ENCODE measurements around the gene KCTD18.
A peak's percentile ranks its signal among the peaks of the same experiment; 100 is the strongest.

Gene KCTD18

DNA sequence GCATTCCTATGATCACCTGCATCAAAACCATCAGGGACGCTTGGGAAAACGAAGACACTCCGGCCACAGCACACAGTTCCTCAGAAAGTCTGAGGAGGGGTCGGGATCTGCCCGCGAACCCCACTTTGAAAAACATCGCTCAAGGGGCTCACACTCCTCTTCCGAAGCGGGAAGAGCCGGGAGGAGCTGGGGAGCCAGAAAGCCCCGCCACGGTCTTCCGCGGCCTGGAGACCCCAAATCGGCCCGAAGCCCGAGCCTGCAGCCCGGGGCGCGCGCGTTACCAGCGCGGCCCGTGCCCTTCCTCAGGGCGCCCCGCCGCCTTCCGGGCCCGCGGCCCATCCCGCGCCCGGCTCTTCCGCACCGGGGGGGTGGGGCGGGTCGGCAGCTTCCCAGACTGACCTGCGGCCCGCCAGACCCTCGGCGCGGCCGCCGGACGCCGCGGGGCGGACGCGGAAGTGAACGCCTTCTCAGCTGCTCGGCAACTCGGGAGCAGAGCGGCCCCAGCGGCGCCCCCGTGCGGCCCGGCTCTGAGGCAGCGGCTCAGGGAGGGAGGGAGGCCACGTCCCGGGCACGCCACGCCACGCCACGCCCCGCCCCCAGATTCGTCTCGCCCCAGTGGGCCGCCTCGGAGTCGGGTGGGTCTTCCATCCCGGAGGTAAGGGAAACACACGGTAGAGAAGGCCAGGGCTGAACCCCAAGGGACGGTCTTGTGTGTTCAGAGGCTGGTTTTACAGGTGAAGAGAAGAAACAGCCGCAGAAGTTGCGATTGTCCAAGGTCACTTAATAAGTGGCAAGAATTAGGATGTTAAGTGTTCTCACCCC is at the start of gene KCTD18:
Gene KCTD18 (minus strand): TSS at position 457 of the 822 bp plus-strand sequence. CDS start 3,052 bp downstream, outside the sequence.
- H3K9me3 ChIP-seq (ENCODE audit: insufficient read depth, low read depth, low read length) = no peaks in the 10 kb centered on the region
- no peaks in the 10 kb centered on the region for H3K27me3 ChIP-seq (ENCODE audit: insufficient read depth, low read length)
- H3K27ac ChIP-seq (ENCODE audit: low read length) = no peak within 1 kb of the TSS
- no peaks in the 10 kb centered on the region for H3K4me1 ChIP-seq (ENCODE audit: insufficient read depth, low read length)
- H3K36me3 ChIP-seq (ENCODE audit: insufficient read depth, low read depth, low read length) = no peaks in the 10 kb centered on the region
- peak within 1 kb of the TSS; percentile 77 for H3K4me3 ChIP-seq (ENCODE audit: low read length)
- H3K9ac ChIP-seq (ENCODE audit: low read depth, low read length) = peak within 1 kb of the TSS; percentile 86

DNA sequence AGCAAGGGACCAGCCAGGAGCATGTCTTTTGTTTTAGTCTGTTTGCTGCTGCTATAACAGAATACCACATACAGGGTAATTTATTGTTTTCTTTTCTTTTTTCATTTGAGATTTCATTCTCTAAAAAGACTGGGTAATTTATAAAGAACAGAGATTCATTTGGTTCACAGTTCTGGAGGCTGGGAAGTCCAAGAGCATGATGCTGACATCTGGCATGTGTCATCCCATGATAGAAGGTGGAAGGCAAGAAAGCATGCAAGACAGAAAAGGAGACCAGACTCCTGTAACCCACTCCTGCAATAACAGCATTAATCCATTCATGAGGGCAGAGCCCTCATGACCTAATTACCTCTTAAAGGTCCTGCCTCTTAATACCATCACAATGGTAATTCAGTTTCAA is 30.9 kb upstream of the KCTD18 start:
- H3K27me3 ChIP-seq (ENCODE audit: insufficient read depth, low read length) = no peaks in the 10 kb centered on the region
- H3K4me3 ChIP-seq (ENCODE audit: low read length) = no peak overlapping the region
- H3K36me3 ChIP-seq (ENCODE audit: insufficient read depth, low read depth, low read length) = peaks cover 54% of the 10 kb centered on the region
- H3K9me3 ChIP-seq (ENCODE audit: insufficient read depth, low read depth, low read length) = no peaks in the 10 kb centered on the region
- H3K27ac ChIP-seq (ENCODE audit: low read length) = no peak overlapping the region
- H3K4me1 ChIP-seq (ENCODE audit: insufficient read depth, low read length) = no peaks in the 10 kb centered on the region
- H3K9ac ChIP-seq (ENCODE audit: low read depth, low read length) = no peak overlapping the region

GRCh38 chr2:200538139-200538538 is 28.3 kb upstream of the KCTD18 start:
- H3K27ac ChIP-seq (ENCODE audit: low read length) = no peak overlapping the region
- H3K4me1 ChIP-seq (ENCODE audit: insufficient read depth, low read length) = no peaks in the 10 kb centered on the region
- no peaks in the 10 kb centered on the region for H3K27me3 ChIP-seq (ENCODE audit: insufficient read depth, low read length)
- no peak overlapping the region for H3K4me3 ChIP-seq (ENCODE audit: low read length)
- H3K9me3 ChIP-seq (ENCODE audit: insufficient read depth, low read depth, low read length) = no peaks in the 10 kb centered on the region
- no peak overlapping the region for H3K9ac ChIP-seq (ENCODE audit: low read depth, low read length)
- H3K36me3 ChIP-seq (ENCODE audit: insufficient read depth, low read depth, low read length) = peaks cover 55% of the 10 kb centered on the region

DNA sequence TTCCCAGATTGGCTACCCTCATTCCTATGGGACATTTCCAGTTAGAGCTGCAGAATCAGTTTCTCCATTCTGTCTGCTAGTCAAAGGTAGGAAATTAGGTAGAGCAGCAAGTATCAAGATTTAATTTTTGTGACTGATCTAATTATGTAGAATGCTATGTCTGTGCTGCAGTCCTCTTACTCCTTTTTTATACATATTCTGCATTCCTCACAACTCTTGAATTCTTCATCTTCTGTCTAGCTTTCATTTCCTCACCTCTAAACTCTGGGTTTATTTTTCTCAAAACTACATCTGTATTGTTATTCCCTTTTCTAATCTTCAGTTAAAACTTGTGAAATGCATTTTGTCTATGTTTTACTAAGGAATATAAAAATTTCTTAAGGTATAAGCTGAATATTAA is 24.7 kb upstream of the KCTD18 start:
- Histone ChIP-seq H3K4me3 (ENCODE audit: low read length) (no peak overlapping the region), H3K27ac (ENCODE audit: low read length) (no peak overlapping the region), H3K9me3 (ENCODE audit: insufficient read depth, low read depth, low read length) (no peaks in the 10 kb centered on the region), H3K4me1 (ENCODE audit: insufficient read depth, low read length) (no peaks in the 10 kb centered on the region), H3K36me3 (ENCODE audit: insufficient read depth, low read depth, low read length) (peaks cover 38% of the 10 kb centered on the region), H3K27me3 (ENCODE audit: insufficient read depth, low read length) (no peaks in the 10 kb centered on the region), H3K9ac (ENCODE audit: low read depth, low read length) (no peak overlapping the region)

GRCh38 chr2:200533754-200534153 is 23.9 kb upstream of the KCTD18 start:
- peaks cover 38% of the 10 kb centered on the region for H3K36me3 ChIP-seq (ENCODE audit: insufficient read depth, low read depth, low read length)
- H3K9ac ChIP-seq (ENCODE audit: low read depth, low read length) = no peak overlapping the region
- no peaks in the 10 kb centered on the region for H3K4me1 ChIP-seq (ENCODE audit: insufficient read depth, low read length)

DNA sequence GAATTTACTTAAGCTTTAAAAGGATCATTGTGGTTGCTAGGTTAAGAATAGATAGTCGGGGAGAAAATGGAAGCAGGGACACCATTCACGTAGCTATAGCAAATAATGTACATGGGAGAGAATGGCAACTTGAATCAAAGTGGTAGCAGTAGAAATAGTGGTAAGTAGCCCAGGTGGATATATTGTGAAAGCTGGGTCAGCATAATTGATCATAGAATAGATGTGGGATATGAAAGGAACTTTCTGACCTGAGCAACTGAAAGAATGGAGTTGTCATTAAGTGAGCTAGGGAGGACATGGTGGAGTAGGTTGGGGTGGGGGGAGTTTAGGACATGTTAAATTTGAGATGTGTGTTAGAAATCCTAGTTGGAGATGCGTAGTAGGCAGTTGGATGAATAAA is 18.4 kb upstream of the KCTD18 start:
- peaks cover 4% of the 10 kb centered on the region for H3K36me3 ChIP-seq (ENCODE audit: insufficient read depth, low read depth, low read length)
- H3K9ac ChIP-seq (ENCODE audit: low read depth, low read length) = no peak overlapping the region
- no peaks in the 10 kb centered on the region for H3K9me3 ChIP-seq (ENCODE audit: insufficient read depth, low read depth, low read length)
- no peak overlapping the region for H3K27ac ChIP-seq (ENCODE audit: low read length)
- H3K4me1 ChIP-seq (ENCODE audit: insufficient read depth, low read length) = no peaks in the 10 kb centered on the region
- H3K4me3 ChIP-seq (ENCODE audit: low read length) = no peak overlapping the region
- H3K27me3 ChIP-seq (ENCODE audit: insufficient read depth, low read length) = peaks cover 10% of the 10 kb centered on the region

More at GRCh38 chr2:200533754-200534153, 23.9 kb upstream of the KCTD18 start:
- Histone ChIP-seq H3K9me3 (ENCODE audit: insufficient read depth, low read depth, low read length) (no peaks in the 10 kb centered on the region), H3K4me3 (ENCODE audit: low read length) (no peak overlapping the region), H3K27me3 (ENCODE audit: insufficient read depth, low read length) (no peaks in the 10 kb centered on the region), H3K27ac (ENCODE audit: low read length) (no peak overlapping the region)

DNA sequence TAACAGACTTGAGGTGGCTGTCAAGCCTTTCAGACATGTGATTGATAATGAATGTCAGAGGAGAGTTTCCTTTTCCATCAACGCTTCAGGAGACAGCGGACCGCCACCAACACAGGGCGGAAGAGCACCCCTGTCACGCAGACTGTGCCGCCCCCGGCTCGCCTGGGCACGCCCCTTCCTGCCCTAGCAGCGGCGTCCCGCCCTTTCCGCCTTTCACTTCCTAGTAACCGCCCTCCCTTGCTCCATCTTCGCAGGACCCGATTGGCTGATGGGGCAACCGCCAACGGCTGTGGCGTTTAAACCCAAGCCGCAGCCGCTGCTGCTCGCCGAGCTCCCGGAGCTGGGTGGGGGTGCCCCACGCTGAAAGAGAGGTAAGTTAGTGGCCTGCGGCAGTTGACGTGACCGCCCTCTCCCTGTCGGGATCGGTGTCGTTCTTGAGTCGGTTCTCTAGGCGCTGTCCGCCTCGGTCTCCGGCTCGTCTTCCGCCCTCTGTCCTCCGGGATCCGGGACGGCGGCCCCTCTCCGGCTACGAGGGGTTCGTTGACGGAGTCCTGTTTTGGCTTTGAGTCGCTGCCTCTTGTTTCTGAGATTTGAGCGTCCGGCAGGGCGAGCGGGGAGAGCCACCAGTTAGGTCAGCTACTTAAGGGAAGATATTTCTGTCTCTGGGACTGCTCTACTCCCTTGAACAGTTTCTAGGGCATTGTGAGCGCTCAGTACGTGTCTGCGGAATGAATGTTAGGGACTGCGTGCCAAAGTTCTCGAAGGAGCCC is 16.2 kb upstream of the KCTD18 start, which contains the start of gene SGO2:
Gene SGO2 (plus strand): TSS at position 326 of the 770 bp plus-strand sequence. CDS start 6,769 bp downstream, outside the sequence.
- H3K27ac ChIP-seq (ENCODE audit: low read length) = no peak within 1 kb of the TSS
- H3K36me3 ChIP-seq (ENCODE audit: insufficient read depth, low read depth, low read length) = no peaks in the 10 kb centered on the region
- H3K4me3 ChIP-seq (ENCODE audit: low read length) = peak within 1 kb of the TSS; percentile 92
- no peaks in the 10 kb centered on the region for H3K4me1 ChIP-seq (ENCODE audit: insufficient read depth, low read length)
- H3K27me3 ChIP-seq (ENCODE audit: insufficient read depth, low read length) = peaks cover 30% of the 10 kb centered on the region
- no peaks in the 10 kb centered on the region for H3K9me3 ChIP-seq (ENCODE audit: insufficient read depth, low read depth, low read length)
- H3K9ac ChIP-seq (ENCODE audit: low read depth, low read length) = peak within 1 kb of the TSS; percentile 83

DNA sequence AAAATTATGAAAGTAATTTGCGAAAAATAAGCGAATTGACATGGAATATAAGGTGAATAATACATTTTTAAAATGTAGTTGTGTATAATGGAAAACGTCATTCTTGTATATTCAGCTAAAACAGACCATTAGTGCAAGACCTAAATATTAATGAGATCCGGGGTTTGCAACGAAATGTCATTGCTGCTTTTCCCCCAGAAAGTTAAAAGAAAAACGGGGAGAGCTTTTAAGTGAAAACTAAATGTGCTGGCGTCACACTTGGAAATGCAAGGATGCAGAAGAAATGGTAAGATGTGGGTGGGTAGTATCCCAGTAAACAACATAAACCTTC is 15.6 kb upstream of the KCTD18 start:
- Histone ChIP-seq H3K9me3 (ENCODE audit: insufficient read depth, low read depth, low read length) (no peaks in the 10 kb centered on the region), H3K4me1 (ENCODE audit: insufficient read depth, low read length) (no peaks in the 10 kb centered on the region), H3K4me3 (ENCODE audit: low read length) (peak overlapping the region; percentile 92), H3K9ac (ENCODE audit: low read depth, low read length) (peak overlapping the region; percentile 25; the same call in 1 of the 2 replicates), H3K27me3 (ENCODE audit: insufficient read depth, low read length) (peaks cover 34% of the 10 kb centered on the region), H3K36me3 (ENCODE audit: insufficient read depth, low read depth, low read length) (no peaks in the 10 kb centered on the region), H3K27ac (ENCODE audit: low read length) (no peak overlapping the region)

GRCh38 chr2:200525066-200525465 is 15.2 kb upstream of the KCTD18 start:
- peak overlapping the region; percentile 92; the same call in 1 of the 2 replicates for H3K4me3 ChIP-seq (ENCODE audit: low read length)
- H3K27me3 ChIP-seq (ENCODE audit: insufficient read depth, low read length) = peaks cover 34% of the 10 kb centered on the region
- H3K36me3 ChIP-seq (ENCODE audit: insufficient read depth, low read depth, low read length) = no peaks in the 10 kb centered on the region
- H3K4me1 ChIP-seq (ENCODE audit: insufficient read depth, low read length) = no peaks in the 10 kb centered on the region
- no peaks in the 10 kb centered on the region for H3K9me3 ChIP-seq (ENCODE audit: insufficient read depth, low read depth, low read length)
- no peak overlapping the region for H3K27ac ChIP-seq (ENCODE audit: low read length)
- H3K9ac ChIP-seq (ENCODE audit: low read depth, low read length) = no peak overlapping the region

- Histone ChIP-seq H3K36me3 (ENCODE audit: insufficient read depth, low read depth, low read length) (no peaks in the 10 kb centered on the region), H3K4me3 (ENCODE audit: low read length) (no peak overlapping the region), H3K4me1 (ENCODE audit: insufficient read depth, low read length) (no peaks in the 10 kb centered on the region), H3K27me3 (ENCODE audit: insufficient read depth, low read length) (peaks cover 34% of the 10 kb centered on the region), H3K9ac (ENCODE audit: low read depth, low read length) (no peak overlapping the region), H3K27ac (ENCODE audit: low read length) (no peak overlapping the region), H3K9me3 (ENCODE audit: insufficient read depth, low read depth, low read length) (no peaks in the 10 kb centered on the region)
Measured at GRCh38 chr2:200523604-200524003, 13.7 kb upstream of the KCTD18 start.

- H3K36me3 ChIP-seq (ENCODE audit: insufficient read depth, low read depth, low read length) = no peaks in the 10 kb centered on the region
- H3K27me3 ChIP-seq (ENCODE audit: insufficient read depth, low read length) = peaks cover 34% of the 10 kb centered on the region
- no peak overlapping the region for H3K27ac ChIP-seq (ENCODE audit: low read length)
- H3K4me1 ChIP-seq (ENCODE audit: insufficient read depth, low read length) = no peaks in the 10 kb centered on the region
- H3K4me3 ChIP-seq (ENCODE audit: low read length) = no peak overlapping the region
- no peak overlapping the region for H3K9ac ChIP-seq (ENCODE audit: low read depth, low read length)
- H3K9me3 ChIP-seq (ENCODE audit: insufficient read depth, low read depth, low read length) = no peaks in the 10 kb centered on the region
Measured at GRCh38 chr2:200523158-200523557, 13.3 kb upstream of the KCTD18 start.

DNA sequence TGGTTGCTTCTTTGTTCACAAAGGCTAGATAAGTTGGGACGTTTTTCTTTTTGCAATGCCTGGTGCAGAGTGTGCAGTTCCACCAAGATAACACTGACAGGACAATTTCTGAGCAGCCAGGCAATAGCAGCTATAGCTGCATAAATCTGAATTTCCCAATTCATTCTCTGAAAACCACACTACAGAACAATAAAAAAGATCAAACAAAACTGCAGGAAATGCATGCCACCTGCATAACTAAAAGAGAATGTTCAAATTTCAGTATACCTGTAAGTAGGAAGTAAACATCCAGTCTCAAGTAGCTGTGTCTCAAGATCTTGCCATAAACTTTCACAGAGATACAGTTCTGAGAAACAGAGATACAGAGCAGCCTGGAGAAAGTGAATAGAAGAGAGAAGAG is 5.3 kb upstream of the KCTD18 start:
- H3K4me1 ChIP-seq (ENCODE audit: insufficient read depth, low read length) = no peaks in the 10 kb centered on the region
- peaks cover 7% of the 10 kb centered on the region; the same call in 1 of the 2 replicates for H3K9me3 ChIP-seq (ENCODE audit: insufficient read depth, low read depth, low read length)
- no peak overlapping the region for H3K27ac ChIP-seq (ENCODE audit: low read length)
- H3K36me3 ChIP-seq (ENCODE audit: insufficient read depth, low read depth, low read length) = no peaks in the 10 kb centered on the region
- no peaks in the 10 kb centered on the region for H3K27me3 ChIP-seq (ENCODE audit: insufficient read depth, low read length)
- no peak overlapping the region for H3K4me3 ChIP-seq (ENCODE audit: low read length)
- H3K9ac ChIP-seq (ENCODE audit: low read depth, low read length) = no peak overlapping the region
